KBM-7 (cell line): Measurements from ENCODE around the gene SPTBN1.
A peak's percentile ranks its signal among the peaks of the same experiment; 100 is the strongest.

ENCODE experiments used
- DNase-seq: peaks from one replicate; pipeline ENCODE4 v3.0.0-alpha.2; 2015
- in situ Hi-C: fragments of 300-500 bp; cut with MboI; formaldehyde crosslinking; loops from 2 replicates; pipeline ENCODE4 v1.14.3; 2020; ENCODE audit warnings: low sequenced_read_pairs, low pct_unique_long_range_greater_than_20kb, mixed read lengths

Gene SPTBN1

GRCh38 chr2:54432251-54433015, 23.7 kb upstream of the SPTBN1 start:
- no peak for DNase-seq
- in situ Hi-C loops, result no loop called here

DNA sequence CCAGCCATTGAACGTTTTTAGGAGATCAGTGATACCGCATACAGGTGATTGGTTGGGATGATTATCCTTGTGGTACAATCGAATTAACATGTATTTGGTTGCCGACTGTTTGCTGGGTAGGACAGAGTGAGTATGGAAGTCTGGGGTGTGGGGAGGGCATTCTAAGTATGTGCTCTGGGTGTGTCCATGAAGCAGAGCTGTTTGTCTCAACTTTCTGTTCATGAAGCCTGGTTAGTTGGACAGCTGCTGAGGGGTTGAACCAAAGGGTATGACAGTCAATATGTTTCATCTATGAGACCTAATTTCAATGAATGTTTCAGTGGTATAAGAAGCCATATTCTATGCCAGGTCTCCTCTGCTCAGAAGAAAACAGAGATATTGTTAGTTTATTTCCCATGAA, 21.9 kb upstream of the SPTBN1 start:
- no peak for DNase-seq
- in situ Hi-C loops, result no loop called here

- in situ Hi-C loops, result no loop called here
- DNase-seq, result no peak
Measured at GRCh38 chr2:54434711-54435110, 21.4 kb upstream of the SPTBN1 start.

DNA sequence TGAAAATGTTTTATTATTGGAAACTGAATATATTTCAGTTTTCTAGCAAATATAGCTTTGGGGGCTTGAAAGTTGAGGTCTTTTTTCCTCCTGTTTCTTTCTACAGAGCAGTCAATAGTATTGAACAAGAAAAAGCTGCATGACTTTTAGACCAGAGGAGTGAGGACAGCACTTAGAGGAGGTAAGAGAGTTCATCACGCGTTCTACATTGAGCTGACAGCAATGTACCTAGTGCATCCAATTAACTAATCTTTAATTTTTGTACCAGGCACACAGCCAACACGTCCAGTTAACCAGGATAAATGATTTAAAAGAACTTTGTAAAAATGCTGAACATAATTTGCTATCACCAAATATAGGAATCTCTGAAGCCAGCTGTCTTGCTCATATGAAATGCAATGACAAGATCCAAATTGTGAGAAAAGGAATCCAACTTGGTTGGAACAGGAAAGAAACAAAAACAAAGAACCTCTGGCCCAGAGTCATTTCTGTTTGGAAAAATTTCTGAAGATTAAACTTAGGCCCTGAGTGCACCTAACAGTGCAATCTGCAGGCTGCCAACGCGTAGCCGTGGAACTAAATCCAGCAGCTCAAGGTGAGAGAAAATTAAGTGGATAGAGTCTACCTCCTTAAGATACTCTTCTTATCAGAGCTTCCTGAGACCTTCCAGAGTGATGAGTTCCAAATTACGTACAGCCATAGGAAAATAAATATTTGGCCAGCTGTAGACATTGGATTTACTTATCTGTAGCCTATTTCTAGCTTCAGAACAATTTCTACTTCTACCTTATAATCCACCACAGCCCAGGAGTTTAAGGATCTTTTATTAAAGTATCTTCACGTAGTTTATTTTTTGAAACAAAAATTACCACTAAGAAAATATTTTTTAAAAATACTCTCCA, 20.6 kb upstream of the SPTBN1 start:
- no peak for DNase-seq
- in situ Hi-C loops, result no loop called here

DNA sequence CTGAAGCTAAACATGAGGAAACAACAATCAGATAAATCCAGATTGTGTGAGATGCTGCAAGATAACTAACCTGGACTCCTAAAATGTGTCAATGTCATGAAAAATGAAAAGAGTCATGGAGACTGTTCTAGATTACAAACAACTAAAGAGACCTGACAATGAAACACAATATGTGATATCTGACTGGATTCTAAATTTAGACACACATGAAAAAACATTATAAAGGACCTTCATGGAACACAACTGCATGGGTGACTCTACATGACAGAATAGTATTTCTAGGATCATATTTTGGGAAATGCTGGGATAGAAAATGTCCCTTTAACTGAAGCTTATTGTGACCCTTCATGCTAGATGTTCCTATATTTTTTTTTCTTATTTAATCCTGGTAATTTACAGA, 18.5 kb upstream of the SPTBN1 start:
- in situ Hi-C loops, result no loop called here
- no peak for DNase-seq

DNA sequence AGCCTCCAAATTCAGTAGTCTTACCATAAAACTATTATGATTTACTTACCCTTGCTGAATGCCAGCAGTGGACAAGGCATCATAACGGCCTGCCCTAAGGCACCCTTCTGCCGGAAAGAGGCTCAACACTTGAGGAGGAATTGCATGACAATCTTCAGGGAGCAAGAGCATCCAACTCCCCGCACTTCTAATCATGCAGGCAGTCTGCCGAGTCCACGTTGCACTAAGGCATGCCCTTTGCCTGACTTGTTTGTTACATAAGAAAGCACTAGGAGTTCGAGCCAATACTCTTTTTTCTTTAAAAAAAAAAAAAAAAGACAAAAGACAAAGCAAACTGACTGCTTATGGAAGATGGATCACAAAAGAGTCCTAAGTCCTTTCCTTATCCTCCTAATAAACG, 17.9 kb upstream of the SPTBN1 start:
- in situ Hi-C loops, result no loop called here
- no peak for DNase-seq

GRCh38 chr2:54439582-54439981, 16.5 kb upstream of the SPTBN1 start:
- in situ Hi-C loops, result no loop called here
- DNase-seq, result no peak

- in situ Hi-C loops, result no loop called here
Measured at GRCh38 chr2:54440050-54440449, 16.1 kb upstream of the SPTBN1 start.

GRCh38 chr2:54444503-54444902, 11.6 kb upstream of the SPTBN1 start:
- in situ Hi-C loops, result no loop called here
- no peak for DNase-seq

More at GRCh38 chr2:54440050-54440449, 16.1 kb upstream of the SPTBN1 start:
- DNase-seq, result no peak

DNA sequence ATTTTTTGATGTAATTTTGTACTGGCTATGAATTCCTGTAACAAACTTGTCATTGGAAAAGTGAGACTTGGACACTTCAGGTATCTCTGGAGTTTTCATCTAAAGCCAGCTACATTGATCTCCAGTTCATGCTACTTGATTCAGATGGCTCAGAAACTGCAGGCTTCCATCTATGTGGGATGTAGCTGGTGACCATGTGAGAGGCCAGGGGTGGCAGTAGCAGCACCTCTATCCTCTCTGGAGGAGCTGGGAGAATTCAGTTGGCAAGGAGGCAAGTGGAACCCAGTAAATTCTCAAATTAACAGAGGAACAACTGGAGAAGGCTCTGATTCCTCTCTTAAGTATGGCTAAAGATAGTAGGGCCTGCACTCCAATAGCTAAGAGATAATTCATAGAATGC, 10.0 kb upstream of the SPTBN1 start:
- no peak for DNase-seq
- in situ Hi-C loops, result no loop called here

GRCh38 chr2:54446625-54447024, 9.5 kb upstream of the SPTBN1 start:
- no peak for DNase-seq
- in situ Hi-C loops, result no loop called here

GRCh38 chr2:54454548-54455130, 1.5 kb upstream of the SPTBN1 start:
- DNase-seq, result no peak
- in situ Hi-C loops, result no loop called here

GRCh38 chr2:54455131-54455562, 980 bp upstream of the SPTBN1 start:
- DNase-seq, result no peak
- in situ Hi-C loops, result no loop called here

DNA sequence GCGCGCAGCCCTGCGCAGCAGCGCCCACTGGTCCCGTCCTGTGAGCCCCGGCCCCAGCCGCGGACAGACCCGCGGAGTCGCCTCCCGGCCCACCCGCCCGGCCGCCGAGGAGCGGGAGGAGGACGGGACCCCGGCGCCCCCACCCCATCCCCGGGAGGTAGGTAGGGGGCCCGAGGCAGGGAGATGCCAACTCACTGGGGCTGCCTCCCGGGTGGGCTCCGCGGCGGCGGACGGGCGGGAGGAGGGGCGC, 160 bp downstream of the SPTBN1 start:
- DNase-seq, result no peak
- in situ Hi-C loops, result no loop called here

- peak; percentile 38 for DNase-seq
- in situ Hi-C loops, result no loop called here
Measured at GRCh38 chr2:54456612-54457322, 640 bp downstream of the SPTBN1 start.

DNA sequence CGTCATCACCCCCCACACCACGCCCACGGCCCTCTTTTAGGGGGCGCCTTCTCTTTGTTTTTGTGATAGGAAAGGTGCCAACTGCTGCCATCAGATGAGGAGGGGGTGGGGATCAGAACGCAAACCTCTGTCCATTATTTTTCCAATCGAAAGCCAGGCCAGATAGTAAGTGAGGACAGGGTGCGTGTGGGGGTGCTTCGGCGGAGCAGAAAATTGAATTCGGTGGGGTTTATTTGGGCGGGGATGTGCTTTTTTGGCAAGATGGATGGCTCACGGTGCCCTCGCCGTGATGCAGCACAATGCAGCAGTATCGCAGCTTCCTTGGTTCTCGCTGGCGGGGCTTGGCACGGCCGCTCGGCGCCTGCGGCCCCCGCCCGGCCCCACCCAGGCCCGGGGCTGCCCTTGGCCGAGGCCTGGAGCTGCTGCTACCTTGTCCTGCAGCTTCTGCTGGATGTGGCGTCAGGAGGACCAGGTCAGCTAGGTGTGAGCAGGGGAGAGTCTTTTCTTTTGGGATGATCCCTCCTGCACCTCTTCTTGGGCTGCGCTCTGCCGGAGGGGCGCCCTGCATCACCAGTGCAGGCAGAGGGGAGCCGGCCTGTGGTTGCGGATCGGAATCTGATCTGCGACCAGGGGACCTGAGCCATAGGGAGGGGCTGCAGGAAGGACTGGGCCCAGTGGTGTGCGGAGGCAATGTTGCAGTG, 1.3 kb downstream of the SPTBN1 start:
- peak; percentile 53 for DNase-seq
- in situ Hi-C loops, result no loop called here

- peak; percentile 51 for DNase-seq
- in situ Hi-C loops, result no loop called here
Measured at GRCh38 chr2:54459037-54459441, 2.9 kb downstream of the SPTBN1 start.

GRCh38 chr2:54461261-54461660, 5.1 kb downstream of the SPTBN1 start:
- DNase-seq, result no peak
- in situ Hi-C loops, result no loop called here

DNA sequence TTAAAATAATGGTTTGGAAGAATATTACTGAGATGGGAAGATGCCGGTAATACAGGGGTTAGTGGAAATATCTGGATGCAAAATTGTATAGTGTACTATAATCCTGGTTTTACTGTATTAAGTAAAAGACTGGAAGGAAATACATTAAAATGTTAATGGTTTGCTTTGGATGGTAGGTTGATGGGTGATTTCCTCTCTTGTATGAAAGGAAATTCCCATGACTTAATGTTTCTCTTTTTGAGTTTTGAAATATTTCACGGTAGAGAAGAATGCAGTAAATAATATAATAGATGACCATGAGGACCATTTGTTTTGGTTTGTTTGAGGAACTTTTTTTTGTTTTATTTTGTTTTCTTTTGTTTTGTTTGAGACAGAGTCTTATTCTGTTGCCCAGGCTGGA, 8.2 kb downstream of the SPTBN1 start:
- no peak for DNase-seq
- in situ Hi-C loops, result no loop called here
